ENCODE data around the gene ASTN2.

Gene ASTN2

DNA sequence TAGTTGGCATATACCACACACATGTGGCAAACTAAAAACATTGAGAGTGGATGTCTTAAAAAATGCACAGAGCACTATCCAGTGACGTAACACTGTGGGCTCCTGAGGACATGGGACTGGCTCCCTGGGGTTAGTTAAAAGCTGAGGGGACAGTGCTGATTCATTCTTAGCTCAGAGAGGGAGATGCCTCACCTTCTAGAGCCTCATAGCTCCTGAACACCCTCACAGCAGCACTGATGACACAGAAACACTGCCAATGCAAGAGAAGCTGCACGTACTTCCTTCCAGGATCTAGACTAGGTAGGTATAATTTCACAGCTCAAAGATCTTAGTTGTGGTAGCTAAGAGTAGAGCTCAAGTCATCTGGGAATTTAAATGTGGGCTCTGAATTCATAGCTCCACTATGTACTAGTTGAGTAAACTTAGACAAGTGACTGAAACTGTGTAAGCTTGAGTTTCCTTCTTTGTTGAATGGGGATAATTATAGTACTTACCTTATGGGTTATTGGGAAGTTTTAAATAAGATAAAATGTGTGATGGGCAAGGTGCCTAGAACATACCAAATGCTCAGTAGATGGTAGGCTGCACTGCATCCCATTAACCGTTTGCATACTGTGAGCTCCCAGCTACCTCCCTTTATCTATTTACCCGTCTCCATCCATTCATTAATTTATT, 279.9 kb downstream of the ASTN2 start:
- Histone ChIP-seq H3K4me3 (ENCODE audit: low read length) (no peak overlapping the region), H3K9ac (ENCODE audit: low read depth, low read length) (no peak overlapping the region), H3K4me1 (ENCODE audit: insufficient read depth, low read length) (peaks cover 4% of the 10 kb centered on the region; the same call in 1 of the 2 replicates), H3K27ac (ENCODE audit: low read depth, low read length) (no peak overlapping the region), H3K9me3 (ENCODE audit: insufficient read depth, low read depth, low read length) (no peaks in the 10 kb centered on the region), H3K36me3 (ENCODE audit: insufficient read depth, low read length) (no peaks in the 10 kb centered on the region), H3K27me3 (ENCODE audit: insufficient read depth, low read length) (no peaks in the 10 kb centered on the region)
- 88% methylated on average over 4 of the region's 4 CpGs for WGBS

DNA sequence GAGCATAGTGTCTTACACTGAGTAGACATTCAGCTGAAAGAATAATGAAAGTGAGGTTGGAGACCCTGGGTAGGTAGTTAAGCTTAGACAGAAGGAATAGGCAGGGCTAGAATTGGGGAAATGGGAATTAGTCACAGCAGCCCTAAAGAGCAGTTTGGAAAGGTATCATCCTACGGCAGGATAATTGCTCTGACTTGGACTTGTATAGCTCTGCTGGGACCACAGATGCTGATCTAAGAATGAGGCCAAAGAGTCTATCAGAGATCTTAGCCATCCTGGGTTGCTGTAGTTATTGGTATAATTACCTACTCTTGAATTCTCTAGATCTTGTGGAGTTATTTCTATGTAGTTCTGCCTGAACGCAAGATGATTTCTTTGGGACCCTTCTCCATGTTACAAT, 288.0 kb downstream of the ASTN2 start:
- peaks cover 4% of the 10 kb centered on the region; the same call in 1 of the 2 replicates for H3K4me1 ChIP-seq (ENCODE audit: insufficient read depth, low read length)
- no peak overlapping the region for H3K9ac ChIP-seq (ENCODE audit: low read depth, low read length)
- H3K9me3 ChIP-seq (ENCODE audit: insufficient read depth, low read depth, low read length), result no peaks in the 10 kb centered on the region
- no peaks in the 10 kb centered on the region for H3K36me3 ChIP-seq (ENCODE audit: insufficient read depth, low read length)
- H3K27me3 ChIP-seq (ENCODE audit: insufficient read depth, low read length), result no peaks in the 10 kb centered on the region
- H3K4me3 ChIP-seq (ENCODE audit: low read length), result no peak overlapping the region
- WGBS, result 93% methylated on average over 2 of the region's 2 CpGs
- H3K27ac ChIP-seq (ENCODE audit: low read depth, low read length), result no peak overlapping the region

GRCh38 chr9:117125531-117125930, 289.3 kb downstream of the ASTN2 start:
- Histone ChIP-seq H3K36me3 (ENCODE audit: insufficient read depth, low read length) (no peaks in the 10 kb centered on the region), H3K4me3 (ENCODE audit: low read length) (no peak overlapping the region), H3K4me1 (ENCODE audit: insufficient read depth, low read length) (no peaks in the 10 kb centered on the region), H3K9me3 (ENCODE audit: insufficient read depth, low read depth, low read length) (no peaks in the 10 kb centered on the region), H3K27me3 (ENCODE audit: insufficient read depth, low read length) (no peaks in the 10 kb centered on the region), H3K27ac (ENCODE audit: low read depth, low read length) (no peak overlapping the region), H3K9ac (ENCODE audit: low read depth, low read length) (no peak overlapping the region)
- 89% methylated on average over 5 of the region's 6 CpGs for WGBS

DNA sequence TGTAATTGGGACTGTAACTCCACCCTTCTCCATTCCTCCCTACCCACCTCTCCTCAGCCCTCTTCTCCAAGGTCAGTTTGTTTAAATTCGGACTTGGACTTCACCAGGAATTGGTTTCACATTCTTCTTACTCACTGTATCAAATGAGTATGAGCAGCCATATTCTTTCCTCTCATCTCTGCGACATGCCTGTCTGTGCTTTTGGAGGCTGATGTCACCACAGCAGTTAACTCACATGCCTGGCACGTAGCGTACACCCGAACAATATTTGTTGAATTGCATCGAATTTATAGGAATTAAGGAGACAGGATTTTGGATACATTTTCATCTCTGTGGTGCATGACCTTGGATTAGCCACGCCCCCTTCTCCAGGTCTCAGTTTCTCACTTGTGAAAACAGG, 291.1 kb downstream of the ASTN2 start:
- 93% methylated on average over 7 of the region's 7 CpGs for WGBS
- H3K27me3 ChIP-seq (ENCODE audit: insufficient read depth, low read length), result no peaks in the 10 kb centered on the region
- no peak overlapping the region for H3K4me3 ChIP-seq (ENCODE audit: low read length)
- no peaks in the 10 kb centered on the region for H3K9me3 ChIP-seq (ENCODE audit: insufficient read depth, low read depth, low read length)
- no peak overlapping the region for H3K27ac ChIP-seq (ENCODE audit: low read depth, low read length)
- H3K4me1 ChIP-seq (ENCODE audit: insufficient read depth, low read length), result no peaks in the 10 kb centered on the region
- no peak overlapping the region for H3K9ac ChIP-seq (ENCODE audit: low read depth, low read length)
- no peaks in the 10 kb centered on the region for H3K36me3 ChIP-seq (ENCODE audit: insufficient read depth, low read length)

DNA sequence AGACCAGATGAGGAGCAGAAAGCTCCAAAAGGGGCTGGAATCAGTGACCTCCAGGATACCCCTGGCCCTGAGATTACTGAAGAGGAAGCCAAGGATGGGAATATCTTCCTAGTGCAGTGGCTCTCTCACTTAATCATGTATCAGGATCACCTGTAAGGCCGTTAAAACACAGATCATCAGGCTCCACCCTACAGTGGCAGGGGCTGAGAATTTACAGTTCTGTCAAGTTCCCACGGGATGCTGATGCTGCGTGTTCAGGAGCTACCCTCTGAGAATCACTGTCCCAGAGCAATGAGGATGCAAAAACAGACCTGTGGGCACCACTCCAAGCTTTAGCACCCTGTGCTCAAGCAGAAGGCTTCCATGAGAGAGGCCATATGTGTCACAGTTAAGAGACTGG, 291.9 kb downstream of the ASTN2 start:
- no peaks in the 10 kb centered on the region for H3K9me3 ChIP-seq (ENCODE audit: insufficient read depth, low read depth, low read length)
- no peaks in the 10 kb centered on the region for H3K27me3 ChIP-seq (ENCODE audit: insufficient read depth, low read length)
- H3K27ac ChIP-seq (ENCODE audit: low read depth, low read length), result no peak overlapping the region
- H3K9ac ChIP-seq (ENCODE audit: low read depth, low read length), result no peak overlapping the region
- H3K36me3 ChIP-seq (ENCODE audit: insufficient read depth, low read length), result no peaks in the 10 kb centered on the region
- H3K4me3 ChIP-seq (ENCODE audit: low read length), result no peak overlapping the region
- H3K4me1 ChIP-seq (ENCODE audit: insufficient read depth, low read length), result no peaks in the 10 kb centered on the region
- WGBS, result 95% methylated on average over 3 of the region's 3 CpGs

DNA sequence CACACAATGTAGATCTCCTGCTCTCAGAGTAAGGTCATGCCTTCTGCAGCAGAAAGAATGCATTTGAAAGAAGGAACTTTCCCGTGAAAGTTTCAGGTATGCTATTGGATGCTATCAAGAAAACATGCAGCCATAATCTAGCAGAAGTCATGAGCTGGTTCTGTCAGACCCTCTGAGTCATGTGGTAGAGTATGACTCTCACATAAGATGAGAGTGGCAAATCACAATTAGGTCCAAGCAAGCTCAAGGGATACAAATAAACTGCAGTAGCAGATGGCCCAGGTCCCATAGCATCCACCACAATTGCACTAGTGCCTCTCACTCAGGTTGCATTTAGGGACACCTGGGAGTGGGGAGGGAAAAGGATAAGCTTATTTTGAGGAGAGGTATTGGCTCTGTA, 292.8 kb downstream of the ASTN2 start:
- H3K27ac ChIP-seq (ENCODE audit: low read depth, low read length), result no peak overlapping the region
- 100% methylated on average over 1 of the region's 1 CpG for WGBS
- H3K27me3 ChIP-seq (ENCODE audit: insufficient read depth, low read length), result no peaks in the 10 kb centered on the region

DNA sequence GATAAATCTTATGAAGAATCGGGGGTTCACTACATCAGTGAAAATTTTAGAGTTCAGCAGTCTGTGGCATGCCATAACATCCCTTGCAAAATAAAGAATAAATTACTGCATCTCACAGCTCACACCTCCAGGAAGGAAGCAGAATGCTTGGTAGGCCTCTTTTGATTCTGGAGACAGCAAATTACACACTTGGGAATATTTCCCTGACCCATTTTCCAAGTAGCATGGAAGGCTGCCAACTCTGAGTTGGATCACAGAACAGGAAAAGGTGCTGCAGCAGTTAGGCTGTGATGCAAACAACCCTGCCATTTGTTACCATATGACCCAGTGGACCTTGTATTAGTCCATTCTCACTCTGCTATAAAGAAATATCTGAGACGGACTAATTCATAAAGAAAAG, 293.5 kb downstream of the ASTN2 start:
- WGBS, result 97% methylated on average over 2 of the region's 2 CpGs
- H3K36me3 ChIP-seq (ENCODE audit: insufficient read depth, low read length), result no peaks in the 10 kb centered on the region
- no peak overlapping the region for H3K4me3 ChIP-seq (ENCODE audit: low read length)
- no peaks in the 10 kb centered on the region for H3K27me3 ChIP-seq (ENCODE audit: insufficient read depth, low read length)
- no peak overlapping the region for H3K27ac ChIP-seq (ENCODE audit: low read depth, low read length)
- no peaks in the 10 kb centered on the region for H3K4me1 ChIP-seq (ENCODE audit: insufficient read depth, low read length)
- no peak overlapping the region for H3K9ac ChIP-seq (ENCODE audit: low read depth, low read length)
- H3K9me3 ChIP-seq (ENCODE audit: insufficient read depth, low read depth, low read length), result no peaks in the 10 kb centered on the region

More for the DNA sequence above, 292.8 kb downstream of the ASTN2 start:
- Histone ChIP-seq H3K4me3 (ENCODE audit: low read length) (no peak overlapping the region), H3K9ac (ENCODE audit: low read depth, low read length) (no peak overlapping the region), H3K9me3 (ENCODE audit: insufficient read depth, low read depth, low read length) (no peaks in the 10 kb centered on the region), H3K4me1 (ENCODE audit: insufficient read depth, low read length) (no peaks in the 10 kb centered on the region), H3K36me3 (ENCODE audit: insufficient read depth, low read length) (no peaks in the 10 kb centered on the region)

- no peak overlapping the region for H3K27ac ChIP-seq (ENCODE audit: low read depth, low read length)
- 91% methylated on average over 2 of the region's 2 CpGs for WGBS
- no peak overlapping the region for H3K9ac ChIP-seq (ENCODE audit: low read depth, low read length)
- H3K4me1 ChIP-seq (ENCODE audit: insufficient read depth, low read length), result no peaks in the 10 kb centered on the region
- no peak overlapping the region for H3K4me3 ChIP-seq (ENCODE audit: low read length)
- no peaks in the 10 kb centered on the region for H3K27me3 ChIP-seq (ENCODE audit: insufficient read depth, low read length)
- no peaks in the 10 kb centered on the region for H3K36me3 ChIP-seq (ENCODE audit: insufficient read depth, low read length)
- H3K9me3 ChIP-seq (ENCODE audit: insufficient read depth, low read depth, low read length), result no peaks in the 10 kb centered on the region
Observed at GRCh38 chr9:117120061-117120460, 294.8 kb downstream of the ASTN2 start.

DNA sequence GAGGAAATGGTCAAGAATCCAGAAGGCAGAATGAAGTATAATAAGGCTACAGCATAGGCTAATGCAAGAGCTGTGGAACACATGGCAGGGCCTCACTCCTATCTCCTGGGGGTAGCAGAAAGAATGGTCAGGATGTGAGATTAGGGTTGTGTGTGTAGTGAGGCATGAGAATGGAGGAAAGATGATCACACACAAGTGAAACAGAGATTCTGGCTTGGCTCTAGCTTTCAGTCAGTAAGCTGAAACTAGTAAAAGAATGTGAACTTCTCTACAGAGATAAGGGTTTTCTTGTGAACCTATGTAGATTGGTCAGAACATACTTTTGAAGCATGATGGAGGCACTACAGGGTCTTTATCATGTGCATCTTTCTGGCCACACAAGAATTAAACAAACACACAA, 298.8 kb downstream of the ASTN2 start:
- H3K27me3 ChIP-seq (ENCODE audit: insufficient read depth, low read length), result no peaks in the 10 kb centered on the region
- H3K4me1 ChIP-seq (ENCODE audit: insufficient read depth, low read length), result no peaks in the 10 kb centered on the region
- no peak overlapping the region for H3K27ac ChIP-seq (ENCODE audit: low read depth, low read length)
- no peaks in the 10 kb centered on the region for H3K9me3 ChIP-seq (ENCODE audit: insufficient read depth, low read depth, low read length)
- no peak overlapping the region for H3K9ac ChIP-seq (ENCODE audit: low read depth, low read length)
- no peak overlapping the region for H3K4me3 ChIP-seq (ENCODE audit: low read length)
- H3K36me3 ChIP-seq (ENCODE audit: insufficient read depth, low read length), result no peaks in the 10 kb centered on the region

- Histone ChIP-seq H3K4me3 (ENCODE audit: low read length) (no peak overlapping the region), H3K27me3 (ENCODE audit: insufficient read depth, low read length) (no peaks in the 10 kb centered on the region), H3K9me3 (ENCODE audit: insufficient read depth, low read depth, low read length) (no peaks in the 10 kb centered on the region), H3K27ac (ENCODE audit: low read depth, low read length) (no peak overlapping the region), H3K4me1 (ENCODE audit: insufficient read depth, low read length) (no peaks in the 10 kb centered on the region), H3K36me3 (ENCODE audit: insufficient read depth, low read length) (no peaks in the 10 kb centered on the region), H3K9ac (ENCODE audit: low read depth, low read length) (no peak overlapping the region)
- 79% methylated on average over 2 of the region's 2 CpGs for WGBS
Observed at GRCh38 chr9:117114768-117115167, 300.1 kb downstream of the ASTN2 start.

DNA sequence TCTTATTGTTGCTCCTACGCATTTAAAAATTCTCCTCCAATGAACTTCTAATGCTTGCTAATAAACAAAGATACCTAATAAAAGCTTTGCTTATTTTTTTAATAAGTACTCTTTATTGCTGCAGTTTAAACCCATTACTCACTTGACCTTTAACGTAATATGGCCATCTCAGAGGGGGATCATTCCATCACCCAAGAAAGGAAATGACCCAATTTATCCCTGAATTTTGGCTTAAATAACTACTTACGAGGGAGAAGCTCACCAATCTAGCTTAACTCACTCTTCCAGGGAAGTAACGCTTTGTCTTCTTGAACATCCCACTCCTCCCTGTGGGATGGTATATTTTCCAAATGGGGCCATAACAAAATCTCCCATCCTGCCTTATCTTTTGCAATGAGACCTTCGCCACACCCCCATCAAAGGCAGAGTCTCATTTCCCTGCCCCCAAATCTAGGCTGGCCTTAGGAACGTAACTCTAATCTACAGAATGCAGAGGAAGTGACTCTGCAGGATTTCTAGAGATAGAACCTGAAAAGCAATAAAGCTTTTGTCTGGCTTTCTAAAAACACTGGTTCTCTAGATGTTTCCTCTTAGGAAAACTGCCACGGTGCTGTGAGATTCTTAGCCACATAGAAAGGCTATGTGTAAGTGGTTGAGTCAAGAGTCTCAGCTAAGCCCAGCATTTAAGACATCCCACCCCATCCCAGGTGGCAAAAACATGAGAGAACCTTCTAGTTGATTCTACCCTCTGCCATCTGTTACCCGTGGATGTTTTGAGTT, 310.0 kb downstream of the ASTN2 start:
- Histone ChIP-seq H3K9me3 (ENCODE audit: insufficient read depth, low read depth, low read length) (no peaks in the 10 kb centered on the region), H3K4me3 (ENCODE audit: low read length) (no peak overlapping the region), H3K9ac (ENCODE audit: low read depth, low read length) (no peak overlapping the region), H3K27me3 (ENCODE audit: insufficient read depth, low read length) (no peaks in the 10 kb centered on the region), H3K4me1 (ENCODE audit: insufficient read depth, low read length) (peaks cover 11% of the 10 kb centered on the region; the same call in 1 of the 2 replicates), H3K27ac (ENCODE audit: low read depth, low read length) (peak overlapping the region; percentile 55; the same call in 1 of the 2 replicates), H3K36me3 (ENCODE audit: insufficient read depth, low read length) (no peaks in the 10 kb centered on the region)
- WGBS, result 84% methylated on average over 8 of the region's 8 CpGs

Data from HUES64 (cell line).